ENCODE data around the gene CHRNA3. TPM values are rescaled to one million over a fixed set of nuclear protein-coding genes. Genes with fewer than 3 reads are reported as not detected.

Gene CHRNA3
- total RNA-seq, 1 experiment from 2014 or later, result not detected

DNA sequence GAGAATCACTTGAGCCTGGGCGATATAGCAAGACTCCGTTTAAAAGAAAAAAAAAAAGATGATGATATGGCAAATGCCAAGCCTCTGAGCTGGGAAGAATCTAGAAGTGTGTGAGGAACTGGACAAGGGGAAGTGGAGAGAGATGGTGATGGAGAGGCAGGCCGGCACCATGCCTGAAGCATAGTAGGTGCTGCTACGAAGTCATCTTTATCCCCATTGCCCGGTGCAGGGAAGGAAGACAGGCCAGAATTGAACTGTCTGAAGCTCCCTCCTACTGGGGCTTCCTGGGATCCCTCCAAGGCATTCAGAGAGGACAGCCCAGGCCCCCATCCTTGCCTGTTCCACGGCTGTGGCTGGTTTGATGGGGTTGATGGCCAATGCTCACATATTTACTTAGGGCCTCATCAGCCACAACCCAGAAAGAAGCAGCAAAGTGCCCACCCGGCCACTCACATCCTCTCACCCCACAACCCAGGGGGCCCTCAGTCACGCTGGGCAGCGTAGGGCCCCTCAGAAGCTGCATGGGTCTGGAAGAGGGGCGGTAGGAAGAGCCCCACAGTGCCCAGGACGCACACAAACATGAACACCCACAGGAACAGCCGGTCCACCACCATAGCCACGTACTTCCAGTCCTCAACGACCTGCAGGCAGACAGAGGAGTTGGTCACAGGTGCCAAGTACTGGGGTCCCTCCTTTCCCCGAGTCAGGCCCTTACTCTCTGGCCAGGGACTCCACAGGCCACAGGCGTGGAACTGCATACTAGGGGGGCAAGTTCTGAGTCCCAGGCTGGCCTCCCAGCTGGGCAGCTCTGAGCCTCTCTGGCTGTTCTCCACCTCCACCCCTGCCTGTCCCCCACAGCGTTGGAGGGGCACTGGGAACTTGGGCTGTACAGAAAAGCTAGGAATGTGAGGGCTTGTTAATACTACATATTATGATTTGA, 4.1 kb upstream of the CHRNA3 start:
- no peaks in the 10 kb centered on the region for H3K9me2 ChIP-seq (replicated peaks; ENCODE audit: insufficient read depth, low read length)
- H3K4me3 ChIP-seq (ENCODE audit: low read length), result no peak overlapping the region
- H3K79me2 ChIP-seq (ENCODE audit: low read length), result no peaks in the 10 kb centered on the region
- H2AFZ ChIP-seq (ENCODE audit: low read length), result no peak overlapping the region
- H3K4me1 ChIP-seq (ENCODE audit: low read length), result no peaks in the 10 kb centered on the region
- no peak overlapping the region for H3K27ac ChIP-seq (ENCODE audit: low read length)
- no peak overlapping the region for H3K9ac ChIP-seq (ENCODE audit: low read length)
- H3K9me3 ChIP-seq (ENCODE audit: low read length), result no peaks in the 10 kb centered on the region
- no peaks in the 10 kb centered on the region for H3K36me3 ChIP-seq (ENCODE audit: insufficient read depth, low read length)
- H4K20me1 ChIP-seq (ENCODE audit: insufficient read depth, low read depth, low read length), result no peaks in the 10 kb centered on the region
- H3K4me2 ChIP-seq (ENCODE audit: low read depth, low read length, poor library complexity, severe bottlenecking), result no peak overlapping the region
- peak; percentile 25 for DNase-seq
- H3K27me3 ChIP-seq (ENCODE audit: low read length), result no peaks in the 10 kb centered on the region

DNA sequence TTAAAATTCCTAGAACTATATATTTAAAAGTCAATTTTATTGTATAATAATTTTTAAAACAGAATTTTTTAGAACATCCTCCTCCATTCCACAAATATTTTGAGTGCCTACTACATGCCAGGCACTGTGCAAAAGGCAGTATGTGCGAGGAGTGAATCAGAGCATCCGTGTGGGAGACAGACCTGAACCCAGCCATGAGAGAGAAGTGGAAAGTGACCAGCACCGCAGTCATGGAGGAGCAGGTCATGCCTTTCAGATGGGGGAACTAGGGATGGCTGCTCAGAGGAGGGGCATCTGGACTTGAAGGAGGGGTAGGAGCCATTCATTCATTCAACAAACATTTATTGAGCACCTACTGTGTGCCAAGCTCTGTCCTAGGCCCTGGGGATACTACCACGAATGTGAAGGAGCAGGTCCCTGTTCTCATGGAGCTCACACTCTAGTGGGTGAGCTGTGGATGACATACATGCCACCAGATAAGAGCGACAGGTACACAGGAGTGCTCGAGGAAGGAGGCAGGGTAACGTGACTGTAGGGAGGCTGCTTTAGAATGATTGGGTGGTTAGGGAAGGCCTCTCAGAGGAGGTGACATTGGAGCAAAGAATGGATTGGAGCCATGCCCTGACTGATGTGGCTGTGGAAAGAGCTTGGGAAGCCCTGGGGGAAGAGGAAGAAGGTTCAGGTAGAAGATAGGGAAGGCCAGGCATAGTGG, 3.1 kb upstream of the CHRNA3 start:
- Histone ChIP-seq H3K36me3 (ENCODE audit: insufficient read depth, low read length) (no peaks in the 10 kb centered on the region), H3K27ac (ENCODE audit: low read length) (no peak overlapping the region), H3K79me2 (ENCODE audit: low read length) (no peaks in the 10 kb centered on the region), H4K20me1 (ENCODE audit: insufficient read depth, low read depth, low read length) (no peaks in the 10 kb centered on the region), H2AFZ (ENCODE audit: low read length) (no peak overlapping the region), H3K27me3 (ENCODE audit: low read length) (no peaks in the 10 kb centered on the region), H3K9ac (ENCODE audit: low read length) (no peak overlapping the region), H3K4me2 (ENCODE audit: low read depth, low read length, poor library complexity, severe bottlenecking) (no peak overlapping the region), H3K9me2 (replicated peaks; ENCODE audit: insufficient read depth, low read length) (no peaks in the 10 kb centered on the region), H3K4me1 (ENCODE audit: low read length) (no peaks in the 10 kb centered on the region), H3K9me3 (ENCODE audit: low read length) (no peaks in the 10 kb centered on the region), H3K4me3 (ENCODE audit: low read length) (no peak overlapping the region)
- DNase-seq, result peak; percentile 39

DNA sequence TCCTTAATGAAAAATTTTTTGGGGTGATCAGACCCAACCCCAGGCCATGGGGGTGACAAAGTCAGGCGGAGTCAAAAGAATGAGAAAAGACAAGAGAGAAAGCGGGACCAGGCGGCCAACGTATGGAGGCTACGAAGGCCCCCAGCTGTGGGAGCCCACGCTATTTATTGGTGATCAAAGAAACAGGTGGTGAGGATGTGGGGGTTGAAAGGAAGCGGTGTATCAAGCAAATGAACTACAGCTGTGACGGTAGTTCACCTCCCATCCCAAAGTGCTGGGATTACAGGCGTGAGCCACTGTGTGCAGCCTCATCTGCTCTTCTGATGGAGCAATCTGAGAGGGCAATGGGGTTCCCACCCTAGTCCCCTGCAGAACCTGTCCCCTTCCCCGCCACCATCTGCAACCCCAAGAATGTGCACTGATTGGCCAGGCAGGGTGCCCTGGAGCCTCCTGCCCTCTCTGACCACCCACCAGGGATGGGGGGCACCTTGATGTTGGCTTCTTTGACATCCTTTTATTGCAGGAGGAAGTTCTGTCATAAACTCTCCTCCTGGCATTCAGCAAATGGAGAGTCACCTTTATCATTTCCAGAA, 1.1 kb upstream of the CHRNA3 start:
- H3K79me2 ChIP-seq (ENCODE audit: low read length), result no peaks in the 10 kb centered on the region
- H3K27ac ChIP-seq (ENCODE audit: low read length), result no peak overlapping the region
- H3K9ac ChIP-seq (ENCODE audit: low read length), result no peak overlapping the region
- DNase-seq, result peak; percentile 10
- no peak overlapping the region for H3K4me2 ChIP-seq (ENCODE audit: low read depth, low read length, poor library complexity, severe bottlenecking)
- no peaks in the 10 kb centered on the region for H4K20me1 ChIP-seq (ENCODE audit: insufficient read depth, low read depth, low read length)
- H3K4me3 ChIP-seq (ENCODE audit: low read length), result no peak overlapping the region
- no peak overlapping the region for H2AFZ ChIP-seq (ENCODE audit: low read length)
- H3K9me3 ChIP-seq (ENCODE audit: low read length), result no peaks in the 10 kb centered on the region
- H3K27me3 ChIP-seq (ENCODE audit: low read length), result no peaks in the 10 kb centered on the region
- H3K4me1 ChIP-seq (ENCODE audit: low read length), result no peaks in the 10 kb centered on the region
- H3K9me2 ChIP-seq (replicated peaks; ENCODE audit: insufficient read depth, low read length), result no peaks in the 10 kb centered on the region
- no peaks in the 10 kb centered on the region for H3K36me3 ChIP-seq (ENCODE audit: insufficient read depth, low read length)

DNA sequence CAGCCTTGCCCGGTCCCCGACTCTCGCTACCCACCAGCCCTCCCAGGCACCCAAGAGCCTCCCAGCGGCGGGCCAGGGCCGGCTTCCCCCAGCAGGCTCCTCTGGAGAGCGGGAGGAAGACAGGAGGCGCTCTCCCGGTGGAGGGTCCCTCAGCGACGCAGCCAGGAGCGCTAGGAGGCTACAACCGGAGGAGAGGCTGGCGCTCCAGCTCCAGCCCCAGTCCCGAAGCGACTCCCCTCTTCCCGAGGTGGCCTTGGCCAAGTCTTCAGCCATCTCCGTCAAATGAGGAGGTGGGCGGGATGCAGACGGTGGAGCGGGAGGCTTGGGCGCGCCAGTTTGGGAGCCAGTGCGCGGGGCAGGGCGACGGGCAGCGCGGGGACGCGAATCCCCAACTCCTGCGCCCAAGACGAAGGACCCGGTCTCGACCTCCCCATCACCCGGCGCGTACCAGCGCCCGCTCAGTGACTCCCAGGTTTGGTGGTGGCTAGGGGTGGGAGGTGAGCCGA, 722 bp downstream of the CHRNA3 start:
- H3K79me2 ChIP-seq (ENCODE audit: low read length), result no peaks in the 10 kb centered on the region
- H3K9me3 ChIP-seq (ENCODE audit: low read length), result no peaks in the 10 kb centered on the region
- no peak overlapping the region for H3K4me2 ChIP-seq (ENCODE audit: low read depth, low read length, poor library complexity, severe bottlenecking)
- no peaks in the 10 kb centered on the region for H3K4me1 ChIP-seq (ENCODE audit: low read length)
- H3K9ac ChIP-seq (ENCODE audit: low read length), result no peak overlapping the region
- H4K20me1 ChIP-seq (ENCODE audit: insufficient read depth, low read depth, low read length), result no peaks in the 10 kb centered on the region
- no peak overlapping the region for H3K4me3 ChIP-seq (ENCODE audit: low read length)
- DNase-seq, result no peak
- no peaks in the 10 kb centered on the region for H3K27me3 ChIP-seq (ENCODE audit: low read length)
- H3K9me2 ChIP-seq (replicated peaks; ENCODE audit: insufficient read depth, low read length), result no peaks in the 10 kb centered on the region
- H3K27ac ChIP-seq (ENCODE audit: low read length), result no peak overlapping the region
- H2AFZ ChIP-seq (ENCODE audit: low read length), result no peak overlapping the region
- H3K36me3 ChIP-seq (ENCODE audit: insufficient read depth, low read length), result no peaks in the 10 kb centered on the region

DNA sequence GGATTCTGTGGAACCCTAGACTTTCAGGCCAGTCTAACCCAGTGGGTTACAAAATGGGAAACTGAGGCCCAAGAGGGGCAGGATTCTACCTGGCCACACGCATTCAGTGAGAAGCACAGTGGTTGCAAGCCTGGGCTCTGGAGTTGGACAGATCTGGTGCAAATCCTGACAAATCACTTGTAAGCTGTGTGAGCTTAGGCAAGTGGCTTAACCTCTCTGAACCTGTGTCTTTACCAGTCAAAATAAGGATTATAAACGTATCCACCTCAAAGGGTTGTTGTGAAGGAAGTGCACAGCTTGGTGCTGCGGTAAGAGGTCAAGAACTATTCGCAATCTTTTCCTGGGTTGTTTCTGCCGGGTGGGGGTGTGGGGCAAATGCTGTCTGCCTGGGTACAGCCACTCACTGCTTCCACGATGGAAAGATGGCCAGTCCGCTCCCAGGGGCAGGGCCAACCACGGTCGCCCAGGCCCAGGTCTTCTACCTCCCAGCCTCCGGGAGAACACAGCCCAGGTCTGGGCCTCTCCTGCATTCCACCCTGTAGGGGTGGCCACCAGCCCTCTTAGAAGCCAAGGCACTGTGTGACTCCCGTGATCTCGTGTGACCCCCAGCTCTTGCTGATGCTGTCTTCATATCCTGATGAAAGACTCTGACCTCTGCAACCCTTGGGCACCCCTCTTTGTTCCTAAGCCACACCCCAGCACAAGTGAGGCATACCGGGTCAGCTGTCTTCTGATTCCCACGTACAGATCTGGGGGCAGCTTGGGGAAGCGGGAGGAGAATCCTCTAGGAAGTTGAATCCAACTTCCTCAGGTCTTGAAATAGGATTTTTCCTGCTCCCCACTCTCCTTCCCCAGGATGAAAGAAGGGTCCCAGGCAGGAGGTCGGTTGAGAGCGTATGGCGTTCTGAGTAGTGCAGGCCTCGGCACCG, 1.5 kb downstream of the CHRNA3 start:
- Histone ChIP-seq H3K4me3 (ENCODE audit: low read length) (no peak overlapping the region), H3K27me3 (ENCODE audit: low read length) (no peaks in the 10 kb centered on the region), H3K9ac (ENCODE audit: low read length) (no peak overlapping the region), H3K79me2 (ENCODE audit: low read length) (no peaks in the 10 kb centered on the region), H3K9me3 (ENCODE audit: low read length) (no peaks in the 10 kb centered on the region), H3K4me1 (ENCODE audit: low read length) (no peaks in the 10 kb centered on the region), H2AFZ (ENCODE audit: low read length) (no peak overlapping the region), H3K9me2 (replicated peaks; ENCODE audit: insufficient read depth, low read length) (no peaks in the 10 kb centered on the region), H3K36me3 (ENCODE audit: insufficient read depth, low read length) (no peaks in the 10 kb centered on the region), H3K4me2 (ENCODE audit: low read depth, low read length, poor library complexity, severe bottlenecking) (no peak overlapping the region), H3K27ac (ENCODE audit: low read length) (no peak overlapping the region), H4K20me1 (ENCODE audit: insufficient read depth, low read depth, low read length) (no peaks in the 10 kb centered on the region)
- DNase-seq, result no peak

DNA sequence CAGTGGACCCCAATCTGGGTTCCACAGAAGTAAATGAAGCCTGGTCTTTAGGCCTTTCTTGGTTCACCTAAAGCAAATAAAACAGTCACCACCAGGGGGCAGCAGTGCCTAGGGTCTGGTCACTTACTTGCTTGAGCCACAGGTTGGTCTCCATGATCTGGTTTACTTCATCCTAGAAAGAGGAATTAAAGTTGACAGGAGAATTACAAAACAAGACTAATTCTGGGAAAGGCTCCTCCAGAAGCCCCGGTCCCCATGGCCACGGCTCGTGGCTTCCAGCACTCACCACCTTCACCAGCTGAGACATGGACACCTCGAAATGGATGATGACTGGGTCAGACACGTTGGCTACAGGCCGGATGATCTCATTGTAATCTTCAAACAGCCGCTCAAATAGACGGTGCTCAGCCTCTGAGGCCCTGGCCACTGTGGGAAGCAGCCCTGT, 2.3 kb downstream of the CHRNA3 start:
- Histone ChIP-seq H3K36me3 (ENCODE audit: insufficient read depth, low read length) (no peaks in the 10 kb centered on the region), H3K9me3 (ENCODE audit: low read length) (no peaks in the 10 kb centered on the region), H3K27me3 (ENCODE audit: low read length) (no peaks in the 10 kb centered on the region), H3K9ac (ENCODE audit: low read length) (no peak overlapping the region), H2AFZ (ENCODE audit: low read length) (no peak overlapping the region), H3K4me2 (ENCODE audit: low read depth, low read length, poor library complexity, severe bottlenecking) (no peak overlapping the region), H3K9me2 (replicated peaks; ENCODE audit: insufficient read depth, low read length) (no peaks in the 10 kb centered on the region), H3K27ac (ENCODE audit: low read length) (no peak overlapping the region), H4K20me1 (ENCODE audit: insufficient read depth, low read depth, low read length) (no peaks in the 10 kb centered on the region), H3K4me3 (ENCODE audit: low read length) (no peak overlapping the region), H3K4me1 (ENCODE audit: low read length) (no peaks in the 10 kb centered on the region), H3K79me2 (ENCODE audit: low read length) (no peaks in the 10 kb centered on the region)
- peak; percentile 94 for DNase-seq

DNA sequence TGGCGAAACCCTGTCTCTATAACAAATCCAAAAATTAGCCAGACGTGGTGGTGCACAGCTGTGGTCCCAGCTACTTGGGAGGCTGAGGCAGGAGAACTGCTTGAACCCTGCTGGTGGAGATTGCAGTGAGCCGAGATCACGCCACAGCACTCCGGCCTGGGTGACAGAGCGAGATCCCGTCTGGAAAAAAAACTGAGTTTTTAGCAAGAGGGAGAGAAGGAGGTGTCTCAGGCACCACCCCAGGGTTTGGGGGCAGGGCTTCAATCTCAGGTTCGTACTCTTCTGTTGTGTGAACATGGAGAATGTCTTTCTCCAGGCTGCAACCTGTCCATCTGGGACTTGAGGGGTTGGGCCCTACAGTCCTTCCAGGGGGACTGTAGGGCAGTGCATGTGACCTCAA, 2.7 kb downstream of the CHRNA3 start:
- H3K4me1 ChIP-seq (ENCODE audit: low read length), result no peaks in the 10 kb centered on the region
- H3K4me3 ChIP-seq (ENCODE audit: low read length), result no peak overlapping the region
- H3K9me3 ChIP-seq (ENCODE audit: low read length), result no peaks in the 10 kb centered on the region
- H3K36me3 ChIP-seq (ENCODE audit: insufficient read depth, low read length), result no peaks in the 10 kb centered on the region
- DNase-seq, result no peak
- H3K4me2 ChIP-seq (ENCODE audit: low read depth, low read length, poor library complexity, severe bottlenecking), result no peak overlapping the region
- H3K9me2 ChIP-seq (replicated peaks; ENCODE audit: insufficient read depth, low read length), result no peaks in the 10 kb centered on the region
- no peaks in the 10 kb centered on the region for H3K79me2 ChIP-seq (ENCODE audit: low read length)
- H4K20me1 ChIP-seq (ENCODE audit: insufficient read depth, low read depth, low read length), result no peaks in the 10 kb centered on the region
- no peak overlapping the region for H2AFZ ChIP-seq (ENCODE audit: low read length)
- H3K27me3 ChIP-seq (ENCODE audit: low read length), result no peaks in the 10 kb centered on the region
- no peak overlapping the region for H3K27ac ChIP-seq (ENCODE audit: low read length)
- H3K9ac ChIP-seq (ENCODE audit: low read length), result no peak overlapping the region

Measured in Karpas-422 (cell line).